Retinal pigment epithelial cell (primary cell): ENCODE results near the gene CTSD.

Experiments used
- DNase-seq: peaks from one replicate; pipeline ENCODE4 v3.0.0-alpha.2; 2010; ENCODE audit warnings: low read depth
- H3K4me3 ChIP-seq: 2 replicates; pipeline ENCODE4 v1.5.1; 2011; ENCODE audit warnings: mild to moderate bottlenecking, low read length, control low read depth, moderate library complexity
- TF ChIP-seq, protein P1 (sequence below): conservative IDR thresholded peaks from 2 replicates; pipeline ENCODE4 v1.5.1; 2011; ENCODE audit warnings: low read depth, low read length, control low read depth, inconsistent platforms

The CTSD gene

DNA sequence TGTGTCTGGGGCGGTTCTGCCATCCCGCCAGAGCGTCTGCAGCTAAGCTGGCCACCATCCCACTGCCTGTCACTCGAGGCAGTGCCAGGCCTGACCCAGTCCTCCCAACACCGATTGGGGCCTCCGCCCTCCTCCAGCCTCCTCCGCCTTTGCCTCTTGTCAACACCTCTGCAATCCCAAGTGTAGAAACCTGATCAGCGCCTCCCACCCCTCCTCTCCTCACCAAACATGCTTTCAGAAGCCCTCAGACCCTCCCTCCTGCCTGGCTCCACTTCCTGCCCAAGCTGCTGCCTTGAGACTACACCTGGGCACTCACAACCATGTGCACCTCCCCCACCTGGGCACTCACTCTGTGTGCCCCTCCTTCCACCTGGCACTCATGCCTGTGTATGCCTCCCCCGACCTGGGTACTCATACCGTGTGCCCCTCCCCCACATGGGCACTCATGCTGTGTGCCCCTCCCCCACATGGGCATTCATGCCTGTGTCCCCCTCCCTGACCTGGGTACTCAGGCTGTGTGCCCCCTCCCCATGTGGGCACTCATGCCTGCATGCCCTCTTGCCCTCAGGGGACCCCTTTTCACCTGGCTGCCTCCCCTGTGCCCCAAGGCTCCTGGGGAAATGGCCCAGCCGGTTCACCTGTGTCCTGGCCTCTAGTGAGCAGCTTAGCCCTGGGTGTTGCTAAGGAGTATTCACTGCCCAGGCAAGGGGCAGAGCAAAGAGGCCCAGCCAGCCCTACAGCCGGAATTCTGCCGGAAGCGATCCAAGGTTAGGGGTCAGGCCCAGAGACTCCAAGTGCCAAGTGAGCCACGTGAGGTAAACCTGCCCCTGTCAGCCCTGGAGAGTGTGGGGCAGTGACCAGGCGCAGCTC lies 7.8 kb downstream of the CTSD start:
- no peak overlapping the region for H3K4me3 ChIP-seq
- TF ChIP-seq, protein P1, sequence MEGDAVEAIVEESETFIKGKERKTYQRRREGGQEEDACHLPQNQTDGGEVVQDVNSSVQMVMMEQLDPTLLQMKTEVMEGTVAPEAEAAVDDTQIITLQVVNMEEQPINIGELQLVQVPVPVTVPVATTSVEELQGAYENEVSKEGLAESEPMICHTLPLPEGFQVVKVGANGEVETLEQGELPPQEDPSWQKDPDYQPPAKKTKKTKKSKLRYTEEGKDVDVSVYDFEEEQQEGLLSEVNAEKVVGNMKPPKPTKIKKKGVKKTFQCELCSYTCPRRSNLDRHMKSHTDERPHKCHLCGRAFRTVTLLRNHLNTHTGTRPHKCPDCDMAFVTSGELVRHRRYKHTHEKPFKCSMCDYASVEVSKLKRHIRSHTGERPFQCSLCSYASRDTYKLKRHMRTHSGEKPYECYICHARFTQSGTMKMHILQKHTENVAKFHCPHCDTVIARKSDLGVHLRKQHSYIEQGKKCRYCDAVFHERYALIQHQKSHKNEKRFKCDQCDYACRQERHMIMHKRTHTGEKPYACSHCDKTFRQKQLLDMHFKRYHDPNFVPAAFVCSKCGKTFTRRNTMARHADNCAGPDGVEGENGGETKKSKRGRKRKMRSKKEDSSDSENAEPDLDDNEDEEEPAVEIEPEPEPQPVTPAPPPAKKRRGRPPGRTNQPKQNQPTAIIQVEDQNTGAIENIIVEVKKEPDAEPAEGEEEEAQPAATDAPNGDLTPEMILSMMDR = no peak
- DNase-seq = no peak

DNA sequence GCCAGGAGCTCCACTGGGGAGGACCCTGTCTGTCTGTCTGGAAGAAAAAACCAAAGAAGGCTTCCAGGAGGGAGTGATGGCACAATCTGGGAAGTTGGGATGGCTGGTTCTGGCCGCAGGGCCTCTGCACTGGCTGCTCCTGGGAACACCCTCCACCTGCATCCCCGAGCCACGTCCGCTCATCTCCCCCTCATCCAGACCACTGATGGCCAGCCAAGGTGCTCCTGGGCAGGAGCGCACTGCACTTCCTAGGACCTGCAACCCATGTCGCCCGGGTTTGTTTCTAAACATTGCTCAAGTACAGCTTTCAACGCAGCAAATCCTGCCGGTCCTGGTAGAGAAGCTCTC lies 8.4 kb downstream of the CTSD start:
- H3K4me3 ChIP-seq = no peak overlapping the region
- DNase-seq = no peak

DNA sequence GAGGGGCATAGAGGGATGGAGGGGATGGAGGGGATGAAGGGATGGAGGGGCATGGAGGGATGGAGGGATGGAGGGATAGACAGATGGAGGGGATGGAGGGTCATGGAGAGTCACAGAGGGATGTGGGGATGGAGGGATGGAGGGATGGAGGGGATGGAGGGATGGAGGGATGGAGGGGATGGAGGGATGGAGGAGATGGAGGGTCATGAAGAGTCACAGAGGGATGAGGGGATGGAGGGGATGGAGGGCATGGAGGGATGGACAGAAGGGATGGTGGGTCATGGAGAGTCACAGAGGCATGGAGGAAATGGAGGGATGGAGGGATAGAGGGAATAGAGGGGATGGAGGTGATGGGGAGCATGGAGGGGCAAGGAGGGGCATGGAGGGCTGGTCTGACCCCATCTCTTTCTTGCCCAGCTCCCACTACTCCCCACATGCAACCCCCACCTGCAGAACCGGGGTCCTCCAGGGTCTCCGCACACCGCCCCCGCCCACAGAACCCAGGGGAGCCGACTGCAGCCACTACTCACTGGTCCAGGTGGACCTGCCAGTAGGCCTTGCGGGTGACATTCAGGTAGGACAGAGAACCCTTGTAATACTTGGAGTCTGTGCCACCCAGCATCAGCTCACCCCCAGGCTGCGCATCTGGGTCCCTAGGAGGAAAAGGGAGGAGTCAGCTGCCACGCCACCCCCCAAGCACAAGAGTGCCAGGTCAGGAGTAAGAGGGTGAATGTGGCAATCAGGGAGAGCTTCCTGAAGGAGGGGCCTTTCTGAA lies 9.2 kb downstream of the CTSD start:
- TF ChIP-seq, protein P1 = no peak
- no peak overlapping the region for H3K4me3 ChIP-seq
- no peak for DNase-seq

More for the DNA sequence above, 8.4 kb downstream of the CTSD start:
- TF ChIP-seq, protein P1 = no peak

DNA sequence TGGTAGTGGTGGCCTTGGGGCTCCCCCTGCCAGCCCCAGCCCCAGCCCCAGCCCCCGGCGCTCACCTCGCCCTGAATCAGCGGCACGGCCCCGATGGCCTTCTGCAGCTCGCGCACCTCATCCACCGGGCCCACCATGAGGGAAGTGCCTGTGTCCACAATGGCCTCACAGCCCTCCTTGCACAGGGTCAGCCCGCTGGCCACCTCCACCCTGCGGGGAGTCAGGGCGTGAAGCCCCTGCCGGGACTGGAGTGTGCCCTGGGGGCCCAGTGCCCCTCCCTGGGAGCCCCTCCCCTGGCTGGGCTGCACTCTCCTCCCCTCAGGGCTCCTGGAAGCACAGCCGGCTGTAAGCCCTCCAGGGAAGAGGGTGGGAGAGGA lies 9.8 kb downstream of the CTSD start:
- TF ChIP-seq, protein P1 = no peak
- DNase-seq = no peak
- H3K4me3 ChIP-seq = no peak overlapping the region

DNA sequence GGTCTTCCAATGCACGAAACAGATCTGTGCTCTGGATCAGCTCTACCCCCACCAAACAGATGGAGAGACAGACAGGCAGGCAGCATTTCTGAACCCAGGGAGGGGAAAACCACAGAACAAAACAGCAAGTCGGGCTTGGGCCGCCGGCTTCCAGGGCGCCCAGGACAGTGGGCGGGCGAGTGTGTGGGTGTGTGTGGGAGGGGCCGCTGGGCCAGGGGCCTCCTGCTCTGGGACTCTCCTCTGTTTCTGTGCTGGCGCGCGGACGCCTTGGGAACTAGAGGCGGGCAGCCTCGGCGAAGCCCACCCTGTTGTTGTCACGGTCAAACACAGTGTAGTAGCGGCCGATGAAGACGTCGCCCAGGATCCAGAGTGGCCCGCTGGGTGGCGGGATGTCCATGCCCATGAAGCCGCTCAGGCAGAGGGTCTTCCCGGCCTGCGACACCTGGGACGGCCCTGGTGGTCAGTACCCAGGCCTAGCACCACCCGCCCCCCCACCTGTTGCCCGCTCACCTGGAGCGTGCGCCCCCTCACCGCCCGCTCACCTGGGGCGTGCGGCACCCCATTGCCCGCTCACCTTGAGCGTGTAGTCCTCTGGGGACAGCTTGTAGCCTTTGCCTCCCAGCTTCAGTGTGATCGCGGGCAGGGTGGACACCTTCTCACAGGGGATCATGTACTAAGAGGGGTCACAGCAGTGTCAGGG lies 10.3 kb downstream of the CTSD start:
- DNase-seq = no peak
- TF ChIP-seq, protein P1 = no peak
- no peak overlapping the region for H3K4me3 ChIP-seq

DNA sequence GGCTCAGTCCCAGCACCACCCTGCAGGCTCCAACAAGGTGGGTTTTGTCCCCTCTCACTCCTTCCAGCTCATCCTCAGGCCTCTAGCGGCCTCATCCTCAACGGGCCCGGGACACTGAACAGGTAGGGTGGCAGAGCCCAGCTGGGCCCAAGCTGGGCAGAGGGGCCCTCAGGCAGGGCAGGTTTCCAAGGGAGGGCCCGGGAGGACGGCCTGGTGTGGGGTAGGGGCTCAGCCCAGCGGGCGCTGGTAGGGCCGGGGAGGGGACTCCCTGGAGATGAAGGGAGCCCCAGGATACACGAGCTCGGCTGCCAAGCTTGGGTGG lies 10.9 kb downstream of the CTSD start:
- TF ChIP-seq, protein P1 = no peak
- no peak for DNase-seq
- H3K4me3 ChIP-seq = no peak overlapping the region
